CD4-positive, alpha-beta T cell treated with Interferon gamma for 1 hour (primary cell): ENCODE results near the gene KDM5B.
"Not testable (repeated sequence)": the region's sequence is repeated elsewhere in the genome, so short reads cannot be mapped to it uniquely, and the experiment has no call there.

Source experiments
- DNase-seq: peaks from one replicate; pipeline ENCODE4 v3.0.0-alpha.2; 2020

KDM5B gene

GRCh38 chr1:202791077-202791747 lies 17.0 kb downstream of the KDM5B start:
- DNase-seq, result no peak

GRCh38 chr1:202788800-202789199 lies 19.4 kb downstream of the KDM5B start:
- no peak for DNase-seq

GRCh38 chr1:202786804-202787203 lies 21.4 kb downstream of the KDM5B start:
- DNase-seq, result no peak

GRCh38 chr1:202781180-202781579 lies 27.0 kb downstream of the KDM5B start:
- no peak for DNase-seq

- DNase-seq, result no peak
Measured at GRCh38 chr1:202770135-202770534, 38.1 kb downstream of the KDM5B start.

GRCh38 chr1:202765721-202766120 lies 42.5 kb downstream of the KDM5B start:
- DNase-seq, result no peak

- no peak for DNase-seq
Measured at GRCh38 chr1:202762019-202762418, 46.2 kb downstream of the KDM5B start.

GRCh38 chr1:202760589-202760988 lies 47.6 kb downstream of the KDM5B start:
- no peak for DNase-seq

GRCh38 chr1:202756391-202756790 lies 51.8 kb downstream of the KDM5B start:
- DNase-seq, result no peak

GRCh38 chr1:202754293-202754692 lies 53.9 kb downstream of the KDM5B start:
- no peak for DNase-seq

GRCh38 chr1:202752774-202753173 lies 55.4 kb downstream of the KDM5B start:
- DNase-seq, result no peak

- DNase-seq, result no peak
Measured at GRCh38 chr1:202750761-202751160, 57.5 kb downstream of the KDM5B start.

- no peak for DNase-seq
Measured at GRCh38 chr1:202750024-202750423, 58.2 kb downstream of the KDM5B start.

GRCh38 chr1:202745323-202745888 lies 62.8 kb downstream of the KDM5B start:
- DNase-seq, result no peak

GRCh38 chr1:202744770-202745169 lies 63.5 kb downstream of the KDM5B start:
- DNase-seq, result not testable (repeated sequence)

GRCh38 chr1:202742496-202742895 lies 65.7 kb downstream of the KDM5B start:
- no peak for DNase-seq

- DNase-seq, result no peak
Measured at GRCh38 chr1:202733251-202733650, 75.0 kb downstream of the KDM5B start.

- DNase-seq, result no peak
Measured at GRCh38 chr1:202728951-202729350, 79.3 kb downstream of the KDM5B start.

GRCh38 chr1:202725526-202725925 lies 82.7 kb downstream of the KDM5B start:
- no peak for DNase-seq

GRCh38 chr1:202723708-202724107 lies 84.5 kb downstream of the KDM5B start:
- no peak for DNase-seq

GRCh38 chr1:202723046-202723445 lies 85.2 kb downstream of the KDM5B start:
- not testable (repeated sequence) for DNase-seq

- DNase-seq, result no peak
Measured at GRCh38 chr1:202716654-202717053, 91.6 kb downstream of the KDM5B start.

- not testable (repeated sequence) for DNase-seq
Measured at GRCh38 chr1:202714202-202714601, 94.0 kb downstream of the KDM5B start.

- no peak for DNase-seq
Measured at GRCh38 chr1:202713110-202713509, 95.1 kb downstream of the KDM5B start.
